H4 (cell line): ENCODE measurements around the gene GPS2. TPM values are rescaled to one million over a fixed set of nuclear protein-coding genes. Genes with fewer than 3 reads are reported as not detected.
"Not testable (repeated sequence)": the region's sequence is repeated elsewhere in the genome, so short reads cannot be mapped to it uniquely, and the experiment has no call there.

ENCODE experiments used
- DNase-seq: peaks from one replicate; pipeline ENCODE4 v3.0.0-alpha.2; 2015; ENCODE audit warnings: low spot score
- total RNA-seq: library from RNA; depleted of rRNA; stranded (reverse); fragments of >200 nt; shearing (Covaris generic); gene quantifications from 2 replicates; pipeline ENCODE4 v1.2.3, GENCODE V29; 2014

GPS2 gene
- total RNA-seq, 1 experiment from 2014 or later, result 65.1 TPM

GRCh38 chr17:7336240-7337175 is 21.3 kb upstream of the GPS2 start, which contains the start of gene ACAP1:
TSS of gene ACAP1 (plus strand) at chr17:7336529. CDS start at chr17:7336735, 206 bp downstream.
- no peak for DNase-seq

- not testable (repeated sequence) for DNase-seq
Observed at GRCh38 chr17:7335765-7336164, 20.6 kb upstream of the GPS2 start.

GRCh38 chr17:7334938-7335538 is 19.9 kb upstream of the GPS2 start:
- DNase-seq, result no peak

- not testable (repeated sequence) for DNase-seq
Observed at GRCh38 chr17:7332600-7333069, 17.5 kb upstream of the GPS2 start.

- no peak for DNase-seq
Observed at GRCh38 chr17:7332111-7332510, 17.0 kb upstream of the GPS2 start.

- DNase-seq, result no peak
Observed at GRCh38 chr17:7330638-7331015, 15.5 kb upstream of the GPS2 start.

- DNase-seq, result peak; percentile 64
Observed at GRCh38 chr17:7329997-7330637, 15.0 kb upstream of the GPS2 start.

- DNase-seq, result peak; percentile 95
Observed at GRCh38 chr17:7329374-7329996, 14.3 kb upstream of the GPS2 start.

- no peak for DNase-seq
Observed at GRCh38 chr17:7328840-7329373, 13.7 kb upstream of the GPS2 start, which contains the start of gene NEURL4. TSS of gene NEURL4 (minus strand) at chr17:7329335. CDS start at chr17:7329312, 23 bp downstream.

- DNase-seq, result no peak
Observed at GRCh38 chr17:7328009-7328408, 12.8 kb upstream of the GPS2 start.

GRCh38 chr17:7327501-7327900 is 12.3 kb upstream of the GPS2 start:
- no peak for DNase-seq

- no peak for DNase-seq
Observed at GRCh38 chr17:7327056-7327455, 11.9 kb upstream of the GPS2 start.

GRCh38 chr17:7326186-7326585 is 11.0 kb upstream of the GPS2 start:
- DNase-seq, result no peak

- DNase-seq, result no peak
Observed at GRCh38 chr17:7325031-7325528, 9.9 kb upstream of the GPS2 start.

GRCh38 chr17:7324438-7324779 is 9.2 kb upstream of the GPS2 start:
- DNase-seq, result no peak

GRCh38 chr17:7323731-7324437 is 8.7 kb upstream of the GPS2 start:
- DNase-seq, result no peak

- DNase-seq, result no peak
Observed at GRCh38 chr17:7322520-7323194, 7.5 kb upstream of the GPS2 start.

GRCh38 chr17:7321466-7321865 is 6.3 kb upstream of the GPS2 start:
- no peak for DNase-seq

GRCh38 chr17:7318121-7318860 is 3.1 kb upstream of the GPS2 start:
- DNase-seq, result no peak
